HepG2 (cell line): ENCODE results near the gene HABP4. TPM values are rescaled to one million over a fixed set of nuclear protein-coding genes. Genes with fewer than 3 reads are reported as not detected.
A peak's percentile ranks its signal among the peaks of the same experiment; 100 is the strongest.

ENCODE experiments used
- ATAD3A ChIP-seq: sonication (generic); formaldehyde crosslinking; IDR thresholded peaks from 2 replicates; pipeline ENCODE4 v1.4.0; 2020; ENCODE audit warnings: missing genetic modification reagents
- CBX1 ChIP-seq: IDR thresholded peaks from one replicate; pipeline ENCODE4 v1.6.1; 2016; ENCODE audit warnings: antibody characterized with exemption, low read depth
- KAT7 ChIP-seq: IDR thresholded peaks from 2 replicates; pipeline ENCODE4 v1.6.1; 2018; ENCODE audit warnings: borderline replicate concordance, missing compliant biosample characterization
- MEIS1 ChIP-seq: sonication (generic); formaldehyde crosslinking; IDR thresholded peaks from 2 replicates; pipeline ENCODE4 v1.9.0; 2021; ENCODE audit warnings: mild to moderate bottlenecking, missing genetic modification reagents, moderate library complexity, borderline replicate concordance
- SIN3B ChIP-seq: fragments of 150-350 bp; IDR thresholded peaks from 2 replicates; pipeline ENCODE4 v1.6.1; 2014; ENCODE audit warnings: low read length
- ZNF567 ChIP-seq: sonication (generic); formaldehyde crosslinking; IDR thresholded peaks from 2 replicates; pipeline ENCODE4 v1.8.1; 2023; ENCODE audit warnings: mild to moderate bottlenecking, missing genetic modification reagents, borderline replicate concordance
- ZNF577 ChIP-seq: sonication (generic); formaldehyde crosslinking; IDR thresholded peaks from 2 replicates; pipeline ENCODE4 v1.4.0; 2020; ENCODE audit warnings: mild to moderate bottlenecking, low read depth, missing genetic modification reagents, borderline replicate concordance
- ZNF749 ChIP-seq: sonication (generic); formaldehyde crosslinking; IDR thresholded peaks from 2 replicates; pipeline ENCODE4 v1.8.0; 2022; ENCODE audit warnings: mild to moderate bottlenecking, missing genetic modification reagents, moderate library complexity, borderline replicate concordance
- ZNF788 ChIP-seq: sonication (generic); formaldehyde crosslinking; IDR thresholded peaks from 2 replicates; pipeline ENCODE4 v1.5.0; 2020; ENCODE audit warnings: mild to moderate bottlenecking, missing genetic modification reagents, borderline replicate concordance
- ZSCAN25 ChIP-seq: sonication (generic); formaldehyde crosslinking; IDR thresholded peaks from 2 replicates; pipeline ENCODE4 v1.8.0; 2022; ENCODE audit warnings: mild to moderate bottlenecking, missing genetic modification reagents
- polyA plus RNA-seq, 8 experiments: library from polyadenylated mRNA; depleted of rRNA in 3 of 8; stranded (reverse) in 7 of 8; unstranded in 1 of 8; fragments of >200 nt; fragmentation: Illumina TruSeq in 4 of 8; extraction: Trizol in 4 of 8; gene quantifications; 2 replicates each; pipeline versions ENCODE4 v1.2.1 to v1.2.3, GENCODE V29; 2011 to 2016; ENCODE audit warnings: low read depth in 4 of 8, missing spikeins in 1 of 8, mixed read lengths in 1 of 8; ENCODE audit not compliant: insufficient read depth in 1 of 8
- total RNA-seq, 5 experiments: library from RNA; depleted of rRNA; stranded (reverse); fragments of >200 nt; fragmentation: Illumina TruSeq; extraction: Trizol; gene quantifications; 2 replicates each; pipeline ENCODE4 v1.2.3, GENCODE V29; 2016; ENCODE audit warnings: low read depth in 1 of 5
- TF ChIP-seq, protein P1 (sequence below): sonication (generic); formaldehyde crosslinking; IDR thresholded peaks from 2 replicates; pipeline ENCODE4 v1.9.0; 2021; ENCODE audit warnings: mild to moderate bottlenecking, missing genetic modification reagents
- TF ChIP-seq, protein P2 (sequence below): sonication (generic); formaldehyde crosslinking; IDR thresholded peaks from 2 replicates; pipeline ENCODE4 v1.5.0; 2020; ENCODE audit warnings: mild to moderate bottlenecking, low read depth, missing genetic modification reagents, borderline replicate concordance
- TF ChIP-seq, protein P3 (sequence below): sonication (generic); formaldehyde crosslinking; IDR thresholded peaks from 2 replicates; pipeline ENCODE4 v1.8.1; 2023; ENCODE audit warnings: mild to moderate bottlenecking, missing genetic modification reagents
- TF ChIP-seq, protein P4 (sequence below), 2 experiments: fragments of 450-650 bp in 1 of 2; sonication (generic) in 1 of 2; formaldehyde crosslinking; IDR thresholded peaks; 2 replicates each; pipeline versions ENCODE4 v1.5.0 to v1.8.0; 2020 to 2022; ENCODE audit warnings: mild to moderate bottlenecking in 1 of 2, missing genetic modification reagents in 1 of 2
- TF ChIP-seq, protein P5 (sequence below): sonication (generic); formaldehyde crosslinking; conservative IDR thresholded peaks from 2 replicates; pipeline ENCODE4 v1.4.0; 2020; ENCODE audit warnings: missing genetic modification reagents
- TF ChIP-seq, protein P6 (sequence below): sonication (generic); formaldehyde crosslinking; IDR thresholded peaks from 2 replicates; pipeline ENCODE4 v1.8.0; 2022; ENCODE audit warnings: mild to moderate bottlenecking, missing genetic modification reagents; ENCODE audit not compliant: insufficient replicate concordance

The HABP4 gene
- total and polyA plus RNA-seq, 2 of the 13 experiments (the other 11 are each of a cell fraction or from before 2014, with no cell fraction given), result 14.3 to 26.6 TPM

DNA sequence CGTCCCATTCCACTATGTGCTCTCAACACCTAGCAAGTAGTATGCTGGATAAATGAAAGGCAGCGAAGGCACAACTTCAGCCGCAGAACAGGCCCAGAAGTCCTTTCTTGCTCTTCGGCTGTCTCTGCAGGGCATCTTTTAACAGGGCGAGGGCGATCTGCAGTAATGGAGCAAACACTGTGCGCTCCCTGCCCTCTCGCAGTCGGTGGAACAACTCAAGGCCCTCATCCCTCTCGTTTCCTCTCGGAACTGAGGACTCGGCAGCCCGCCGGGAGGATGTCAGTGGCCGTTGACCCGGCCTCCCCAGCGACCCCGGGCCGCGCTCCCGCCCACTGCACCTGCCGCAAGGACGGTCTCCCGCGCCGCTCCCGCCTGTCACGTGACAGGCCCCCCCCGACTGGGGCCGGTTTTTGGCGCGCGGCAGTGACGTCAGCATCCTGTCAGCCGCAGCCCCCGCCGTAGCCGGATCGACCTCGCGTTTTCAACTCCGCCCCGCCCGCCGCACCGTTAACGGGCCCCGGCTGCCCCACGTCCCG lies 32.9 kb upstream of the HABP4 start (continued):
- TF ChIP-seq, protein P1, sequence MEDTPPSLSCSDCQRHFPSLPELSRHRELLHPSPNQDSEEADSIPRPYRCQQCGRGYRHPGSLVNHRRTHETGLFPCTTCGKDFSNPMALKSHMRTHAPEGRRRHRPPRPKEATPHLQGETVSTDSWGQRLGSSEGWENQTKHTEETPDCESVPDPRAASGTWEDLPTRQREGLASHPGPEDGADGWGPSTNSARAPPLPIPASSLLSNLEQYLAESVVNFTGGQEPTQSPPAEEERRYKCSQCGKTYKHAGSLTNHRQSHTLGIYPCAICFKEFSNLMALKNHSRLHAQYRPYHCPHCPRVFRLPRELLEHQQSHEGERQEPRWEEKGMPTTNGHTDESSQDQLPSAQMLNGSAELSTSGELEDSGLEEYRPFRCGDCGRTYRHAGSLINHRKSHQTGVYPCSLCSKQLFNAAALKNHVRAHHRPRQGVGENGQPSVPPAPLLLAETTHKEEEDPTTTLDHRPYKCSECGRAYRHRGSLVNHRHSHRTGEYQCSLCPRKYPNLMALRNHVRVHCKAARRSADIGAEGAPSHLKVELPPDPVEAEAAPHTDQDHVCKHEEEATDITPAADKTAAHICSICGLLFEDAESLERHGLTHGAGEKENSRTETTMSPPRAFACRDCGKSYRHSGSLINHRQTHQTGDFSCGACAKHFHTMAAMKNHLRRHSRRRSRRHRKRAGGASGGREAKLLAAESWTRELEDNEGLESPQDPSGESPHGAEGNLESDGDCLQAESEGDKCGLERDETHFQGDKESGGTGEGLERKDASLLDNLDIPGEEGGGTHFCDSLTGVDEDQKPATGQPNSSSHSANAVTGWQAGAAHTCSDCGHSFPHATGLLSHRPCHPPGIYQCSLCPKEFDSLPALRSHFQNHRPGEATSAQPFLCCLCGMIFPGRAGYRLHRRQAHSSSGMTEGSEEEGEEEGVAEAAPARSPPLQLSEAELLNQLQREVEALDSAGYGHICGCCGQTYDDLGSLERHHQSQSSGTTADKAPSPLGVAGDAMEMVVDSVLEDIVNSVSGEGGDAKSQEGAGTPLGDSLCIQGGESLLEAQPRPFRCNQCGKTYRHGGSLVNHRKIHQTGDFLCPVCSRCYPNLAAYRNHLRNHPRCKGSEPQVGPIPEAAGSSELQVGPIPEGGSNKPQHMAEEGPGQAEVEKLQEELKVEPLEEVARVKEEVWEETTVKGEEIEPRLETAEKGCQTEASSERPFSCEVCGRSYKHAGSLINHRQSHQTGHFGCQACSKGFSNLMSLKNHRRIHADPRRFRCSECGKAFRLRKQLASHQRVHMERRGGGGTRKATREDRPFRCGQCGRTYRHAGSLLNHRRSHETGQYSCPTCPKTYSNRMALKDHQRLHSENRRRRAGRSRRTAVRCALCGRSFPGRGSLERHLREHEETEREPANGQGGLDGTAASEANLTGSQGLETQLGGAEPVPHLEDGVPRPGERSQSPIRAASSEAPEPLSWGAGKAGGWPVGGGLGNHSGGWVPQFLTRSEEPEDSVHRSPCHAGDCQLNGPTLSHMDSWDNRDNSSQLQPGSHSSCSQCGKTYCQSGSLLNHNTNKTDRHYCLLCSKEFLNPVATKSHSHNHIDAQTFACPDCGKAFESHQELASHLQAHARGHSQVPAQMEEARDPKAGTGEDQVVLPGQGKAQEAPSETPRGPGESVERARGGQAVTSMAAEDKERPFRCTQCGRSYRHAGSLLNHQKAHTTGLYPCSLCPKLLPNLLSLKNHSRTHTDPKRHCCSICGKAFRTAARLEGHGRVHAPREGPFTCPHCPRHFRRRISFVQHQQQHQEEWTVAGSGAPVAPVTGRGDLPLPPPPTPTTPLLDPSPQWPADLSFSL (CRISPR knock-in tag), result no peak
- TF ChIP-seq MEIS1 (CRISPR knock-in tag) (peak; percentile 93; the same call in 1 of the 2 replicates), ZSCAN25 (CRISPR knock-in tag) (0 out of 2 replicates have a peak, but pooled peaks have one; percentile 70), SIN3B (peak; percentile 57), ZNF577 (0 out of 2 replicates have a peak, but pooled peaks have one; percentile 48), CBX1 (peak; percentile 56), KAT7 (CRISPR knock-in tag) (peak; percentile 59; the same call in 1 of the 2 replicates), ZNF788 (CRISPR knock-in tag) (peak; percentile 93; the same call in 1 of the 2 replicates), ZNF567 (CRISPR knock-in tag) (peak; percentile 95), ATAD3A (CRISPR knock-in tag) (peak; percentile 73; the same call in 1 of the 2 replicates), ZNF749 (CRISPR knock-in tag) (peak; percentile 57; the same call in 1 of the 2 replicates)
- TF ChIP-seq, protein P2, sequence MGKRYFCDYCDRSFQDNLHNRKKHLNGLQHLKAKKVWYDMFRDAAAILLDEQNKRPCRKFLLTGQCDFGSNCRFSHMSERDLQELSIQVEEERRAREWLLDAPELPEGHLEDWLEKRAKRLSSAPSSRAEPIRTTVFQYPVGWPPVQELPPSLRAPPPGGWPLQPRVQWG (CRISPR knock-in tag), result no peak
- TF ChIP-seq, protein P3, sequence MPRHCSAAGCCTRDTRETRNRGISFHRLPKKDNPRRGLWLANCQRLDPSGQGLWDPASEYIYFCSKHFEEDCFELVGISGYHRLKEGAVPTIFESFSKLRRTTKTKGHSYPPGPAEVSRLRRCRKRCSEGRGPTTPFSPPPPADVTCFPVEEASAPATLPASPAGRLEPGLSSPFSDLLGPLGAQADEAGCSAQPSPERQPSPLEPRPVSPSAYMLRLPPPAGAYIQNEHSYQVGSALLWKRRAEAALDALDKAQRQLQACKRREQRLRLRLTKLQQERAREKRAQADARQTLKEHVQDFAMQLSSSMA (CRISPR knock-in tag), result no peak
- TF ChIP-seq, protein P4, sequence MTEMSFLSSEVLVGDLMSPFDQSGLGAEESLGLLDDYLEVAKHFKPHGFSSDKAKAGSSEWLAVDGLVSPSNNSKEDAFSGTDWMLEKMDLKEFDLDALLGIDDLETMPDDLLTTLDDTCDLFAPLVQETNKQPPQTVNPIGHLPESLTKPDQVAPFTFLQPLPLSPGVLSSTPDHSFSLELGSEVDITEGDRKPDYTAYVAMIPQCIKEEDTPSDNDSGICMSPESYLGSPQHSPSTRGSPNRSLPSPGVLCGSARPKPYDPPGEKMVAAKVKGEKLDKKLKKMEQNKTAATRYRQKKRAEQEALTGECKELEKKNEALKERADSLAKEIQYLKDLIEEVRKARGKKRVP (CRISPR knock-in tag; IDR thresholded peaks at IDR 0.05), result peak in 1 of 2 experiments; percentile 37; a peak in 1 of 4 replicates
- TF ChIP-seq, protein P5, sequence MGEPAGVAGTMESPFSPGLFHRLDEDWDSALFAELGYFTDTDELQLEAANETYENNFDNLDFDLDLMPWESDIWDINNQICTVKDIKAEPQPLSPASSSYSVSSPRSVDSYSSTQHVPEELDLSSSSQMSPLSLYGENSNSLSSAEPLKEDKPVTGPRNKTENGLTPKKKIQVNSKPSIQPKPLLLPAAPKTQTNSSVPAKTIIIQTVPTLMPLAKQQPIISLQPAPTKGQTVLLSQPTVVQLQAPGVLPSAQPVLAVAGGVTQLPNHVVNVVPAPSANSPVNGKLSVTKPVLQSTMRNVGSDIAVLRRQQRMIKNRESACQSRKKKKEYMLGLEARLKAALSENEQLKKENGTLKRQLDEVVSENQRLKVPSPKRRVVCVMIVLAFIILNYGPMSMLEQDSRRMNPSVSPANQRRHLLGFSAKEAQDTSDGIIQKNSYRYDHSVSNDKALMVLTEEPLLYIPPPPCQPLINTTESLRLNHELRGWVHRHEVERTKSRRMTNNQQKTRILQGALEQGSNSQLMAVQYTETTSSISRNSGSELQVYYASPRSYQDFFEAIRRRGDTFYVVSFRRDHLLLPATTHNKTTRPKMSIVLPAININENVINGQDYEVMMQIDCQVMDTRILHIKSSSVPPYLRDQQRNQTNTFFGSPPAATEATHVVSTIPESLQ, result no peak
- TF ChIP-seq, protein P6, sequence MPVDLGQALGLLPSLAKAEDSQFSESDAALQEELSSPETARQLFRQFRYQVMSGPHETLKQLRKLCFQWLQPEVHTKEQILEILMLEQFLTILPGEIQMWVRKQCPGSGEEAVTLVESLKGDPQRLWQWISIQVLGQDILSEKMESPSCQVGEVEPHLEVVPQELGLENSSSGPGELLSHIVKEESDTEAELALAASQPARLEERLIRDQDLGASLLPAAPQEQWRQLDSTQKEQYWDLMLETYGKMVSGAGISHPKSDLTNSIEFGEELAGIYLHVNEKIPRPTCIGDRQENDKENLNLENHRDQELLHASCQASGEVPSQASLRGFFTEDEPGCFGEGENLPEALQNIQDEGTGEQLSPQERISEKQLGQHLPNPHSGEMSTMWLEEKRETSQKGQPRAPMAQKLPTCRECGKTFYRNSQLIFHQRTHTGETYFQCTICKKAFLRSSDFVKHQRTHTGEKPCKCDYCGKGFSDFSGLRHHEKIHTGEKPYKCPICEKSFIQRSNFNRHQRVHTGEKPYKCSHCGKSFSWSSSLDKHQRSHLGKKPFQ (CRISPR knock-in tag), result peak; percentile 62
